GM19467 (cell line): Measurements from ENCODE around the gene DTL.
"Not testable (repeated sequence)": the region's sequence is repeated elsewhere in the genome, so short reads cannot be mapped to it uniquely, and the experiment has no call there.

ENCODE experiments used
- ATAC-seq: cut with Tn5 transposase; IDR thresholded peaks from one replicate; pipeline ENCODE4 v1.9.1; 2021; ENCODE audit warnings: mild to moderate bottlenecking, moderate library complexity; ENCODE audit not compliant: unreplicated experiment

The DTL gene, protein sequence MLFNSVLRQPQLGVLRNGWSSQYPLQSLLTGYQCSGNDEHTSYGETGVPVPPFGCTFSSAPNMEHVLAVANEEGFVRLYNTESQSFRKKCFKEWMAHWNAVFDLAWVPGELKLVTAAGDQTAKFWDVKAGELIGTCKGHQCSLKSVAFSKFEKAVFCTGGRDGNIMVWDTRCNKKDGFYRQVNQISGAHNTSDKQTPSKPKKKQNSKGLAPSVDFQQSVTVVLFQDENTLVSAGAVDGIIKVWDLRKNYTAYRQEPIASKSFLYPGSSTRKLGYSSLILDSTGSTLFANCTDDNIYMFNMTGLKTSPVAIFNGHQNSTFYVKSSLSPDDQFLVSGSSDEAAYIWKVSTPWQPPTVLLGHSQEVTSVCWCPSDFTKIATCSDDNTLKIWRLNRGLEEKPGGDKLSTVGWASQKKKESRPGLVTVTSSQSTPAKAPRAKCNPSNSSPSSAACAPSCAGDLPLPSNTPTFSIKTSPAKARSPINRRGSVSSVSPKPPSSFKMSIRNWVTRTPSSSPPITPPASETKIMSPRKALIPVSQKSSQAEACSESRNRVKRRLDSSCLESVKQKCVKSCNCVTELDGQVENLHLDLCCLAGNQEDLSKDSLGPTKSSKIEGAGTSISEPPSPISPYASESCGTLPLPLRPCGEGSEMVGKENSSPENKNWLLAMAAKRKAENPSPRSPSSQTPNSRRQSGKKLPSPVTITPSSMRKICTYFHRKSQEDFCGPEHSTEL

DNA sequence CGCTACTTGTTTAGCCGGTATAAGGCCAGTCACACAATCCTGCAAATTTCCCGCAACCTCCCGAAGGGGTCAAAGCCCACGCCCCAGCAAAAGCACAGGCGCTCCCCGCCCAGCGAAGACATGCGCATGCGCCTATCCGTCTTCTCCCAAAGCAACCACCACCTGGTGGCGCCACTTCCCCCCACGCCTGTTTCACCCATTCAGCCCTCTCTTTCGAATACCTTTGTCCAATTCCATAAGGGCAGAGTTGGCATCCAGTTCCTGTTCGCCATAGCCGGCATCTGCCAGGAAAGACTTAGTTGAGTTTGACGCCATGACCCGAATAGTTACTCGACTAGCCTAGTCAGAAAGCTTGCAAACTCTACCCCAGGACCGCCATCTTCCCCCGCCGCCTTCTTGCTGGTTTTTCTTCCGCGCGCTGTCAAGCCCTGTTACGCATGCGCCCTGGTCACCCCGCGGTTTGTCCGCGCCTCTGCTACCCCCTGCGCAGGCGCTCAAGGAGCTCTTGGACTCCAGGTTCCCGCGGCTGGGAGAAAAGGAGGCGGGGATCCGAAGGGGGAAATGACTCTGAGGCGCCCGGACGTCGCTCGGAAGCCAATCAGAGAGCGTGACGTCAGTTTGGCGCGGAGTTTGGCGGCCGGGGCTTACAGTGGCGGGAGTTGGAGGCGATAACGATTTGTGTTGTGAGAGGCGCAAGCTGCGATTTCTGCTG lies at the start of gene DTL, which contains the start of gene INTS7:
TSS of gene DTL (plus strand) at position 626 of the 712 bp plus-strand sequence. CDS start 143 bp downstream, outside the sequence.
TSS of gene INTS7 (minus strand) at position 435 of the 712 bp plus-strand sequence. CDS start at position 315, 120 bp downstream.
- ATAC-seq, result peak; percentile 69

DNA sequence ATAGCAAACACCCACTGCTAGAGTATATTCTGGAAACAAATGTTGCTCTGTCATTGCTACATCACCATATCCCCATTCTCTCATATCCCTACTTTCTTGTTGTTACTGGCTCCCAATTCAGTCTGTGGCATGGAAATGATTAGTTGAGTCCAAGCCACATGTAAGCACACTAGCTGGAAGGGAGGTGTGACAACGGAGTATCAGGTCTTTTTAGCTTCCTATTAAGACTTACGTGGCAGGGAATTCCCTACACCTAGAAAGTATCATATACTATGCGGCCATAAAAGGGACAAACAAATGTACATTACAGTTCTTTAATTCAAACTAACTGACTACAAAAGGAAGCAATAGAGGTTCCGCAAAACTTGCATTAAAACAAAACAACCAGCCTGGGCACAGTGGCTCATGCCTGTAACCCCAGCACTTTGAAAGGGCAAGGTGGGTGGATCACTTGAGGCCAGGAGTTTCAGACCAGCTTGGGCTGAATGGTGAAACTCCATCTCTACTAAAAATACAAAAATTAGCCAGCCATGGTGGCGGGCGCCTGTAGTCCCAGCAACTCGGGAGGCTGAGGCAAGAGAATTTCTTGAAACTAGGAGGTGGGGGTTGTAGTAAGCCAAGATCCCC lies 48.8 kb upstream of the DTL start:
- no peak for ATAC-seq

DNA sequence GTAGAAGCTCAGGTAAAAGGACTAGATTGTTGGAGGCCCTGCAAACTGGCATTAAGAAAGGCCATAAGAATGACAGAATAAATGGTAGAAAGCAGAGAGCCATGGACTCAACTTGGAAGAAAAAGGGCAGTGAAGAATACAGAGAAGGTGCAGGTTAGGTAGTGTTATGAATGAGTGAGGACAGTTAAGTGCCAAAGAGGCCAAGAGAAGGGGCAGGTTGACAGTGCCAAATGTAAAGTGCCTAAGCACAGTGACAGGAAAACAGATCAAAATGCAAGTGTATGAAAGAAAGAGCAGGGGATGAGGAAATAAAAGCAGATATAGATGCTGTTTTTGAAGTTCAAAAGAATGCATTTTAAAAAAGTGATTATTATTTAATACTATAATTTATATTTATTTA lies 43.9 kb upstream of the DTL start:
- no peak for ATAC-seq

DNA sequence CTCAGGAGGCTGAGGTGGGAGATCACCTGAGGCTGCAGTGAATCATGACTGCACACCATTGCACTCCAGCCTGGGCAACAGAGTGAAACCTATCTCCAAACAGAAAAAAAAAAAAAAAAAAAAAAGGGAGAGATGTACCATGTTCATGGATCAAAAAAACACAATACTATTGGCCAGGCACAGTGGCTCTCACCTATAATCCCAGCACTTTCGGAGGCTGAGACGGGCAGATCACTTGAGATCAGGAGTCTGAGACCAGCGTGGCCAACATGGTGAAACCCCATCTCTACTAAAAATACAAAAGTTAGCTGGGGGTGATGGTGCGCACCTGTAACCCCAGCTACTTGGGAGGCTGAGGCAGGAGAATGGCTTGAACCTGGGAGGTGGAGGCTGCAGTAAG lies 38.1 kb upstream of the DTL start:
- not testable (repeated sequence) for ATAC-seq

DNA sequence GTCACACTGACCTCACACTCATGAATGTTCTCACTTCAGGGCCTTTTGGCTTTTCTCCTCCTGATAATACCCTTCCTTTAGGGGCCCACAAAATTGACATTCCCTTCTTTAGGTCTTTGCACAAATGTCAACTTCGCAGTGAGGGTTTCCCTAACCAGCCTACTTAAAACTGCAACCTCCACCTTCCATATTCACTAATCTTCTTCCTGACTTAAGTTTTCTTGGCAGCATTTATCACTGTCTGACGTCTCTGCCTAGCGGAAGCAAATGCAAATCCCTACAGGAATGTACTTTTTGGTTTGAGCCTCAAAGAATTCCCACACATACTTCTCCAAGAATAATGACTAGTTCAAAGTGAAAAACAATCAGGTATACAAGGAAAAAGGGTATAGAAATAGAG lies 33.0 kb upstream of the DTL start:
- ATAC-seq, result no peak

DNA sequence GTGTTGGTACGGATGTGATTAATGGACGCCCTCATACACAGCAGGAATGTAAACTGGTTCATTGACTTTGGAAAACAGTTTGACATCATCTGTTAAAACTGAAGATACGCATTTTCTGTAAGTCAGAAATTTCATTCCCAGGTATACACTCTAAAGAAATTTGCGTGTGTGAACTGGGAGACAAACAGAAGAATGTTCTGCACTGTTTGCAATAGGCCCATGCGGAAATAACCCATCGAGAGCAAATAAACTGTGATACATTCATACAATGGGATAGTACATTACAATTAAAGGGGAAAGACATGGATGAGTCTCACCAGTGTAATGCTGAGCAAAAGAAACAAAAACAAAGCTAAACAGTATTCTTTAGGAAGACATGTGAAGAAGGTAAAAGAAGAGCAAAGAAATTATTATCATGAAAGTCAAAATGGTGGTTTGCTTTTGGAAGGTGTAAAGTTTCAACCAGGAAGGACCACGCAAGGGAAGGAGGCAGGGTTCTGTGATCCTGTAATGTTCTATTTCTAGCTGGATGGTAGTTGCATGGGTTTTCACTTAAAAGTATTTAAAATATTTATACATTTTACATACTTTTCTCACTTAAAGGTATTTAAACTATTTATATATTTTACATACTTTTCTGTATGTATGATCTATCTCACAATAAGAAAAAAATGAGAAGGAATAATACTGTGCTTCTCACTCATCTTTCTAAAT lies 30.5 kb upstream of the DTL start:
- no peak for ATAC-seq

DNA sequence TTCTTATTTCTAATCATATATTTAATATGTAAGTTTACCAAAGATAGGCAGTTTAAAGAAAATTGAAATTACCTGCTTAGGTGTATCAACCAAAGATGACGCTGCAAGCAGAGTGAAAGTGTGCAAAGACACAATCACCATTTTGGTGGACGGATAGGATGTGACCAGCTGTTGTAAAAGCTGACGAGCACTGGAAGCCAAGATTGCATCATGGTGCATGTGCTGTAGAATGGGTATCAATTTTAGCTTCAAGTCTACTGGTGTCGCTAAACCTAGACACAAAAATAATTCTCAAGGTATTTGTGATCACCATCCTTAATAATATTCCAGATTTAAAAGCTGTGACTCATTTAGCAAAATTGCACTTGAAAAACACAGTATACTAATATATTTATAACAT lies 28.4 kb upstream of the DTL start:
- no peak for ATAC-seq

DNA sequence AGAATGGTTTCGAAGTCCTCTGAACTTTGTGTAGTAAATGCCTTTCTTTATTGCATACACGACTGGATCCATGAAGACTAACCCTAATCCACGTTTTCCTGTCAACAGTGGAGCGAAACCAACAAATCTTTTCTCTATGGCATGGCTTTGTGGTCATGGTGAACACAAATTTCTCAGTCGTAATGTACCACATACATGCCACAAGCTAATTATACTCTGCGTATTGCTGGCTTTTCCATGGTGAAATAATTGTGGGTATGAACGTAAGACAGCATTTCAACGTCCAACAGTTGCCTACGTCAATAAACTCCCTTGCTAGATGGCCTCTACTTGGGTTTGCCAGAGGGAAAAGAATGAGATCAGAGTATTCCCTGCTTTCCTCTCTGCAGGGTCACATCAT lies 27.7 kb upstream of the DTL start:
- no peak for ATAC-seq

DNA sequence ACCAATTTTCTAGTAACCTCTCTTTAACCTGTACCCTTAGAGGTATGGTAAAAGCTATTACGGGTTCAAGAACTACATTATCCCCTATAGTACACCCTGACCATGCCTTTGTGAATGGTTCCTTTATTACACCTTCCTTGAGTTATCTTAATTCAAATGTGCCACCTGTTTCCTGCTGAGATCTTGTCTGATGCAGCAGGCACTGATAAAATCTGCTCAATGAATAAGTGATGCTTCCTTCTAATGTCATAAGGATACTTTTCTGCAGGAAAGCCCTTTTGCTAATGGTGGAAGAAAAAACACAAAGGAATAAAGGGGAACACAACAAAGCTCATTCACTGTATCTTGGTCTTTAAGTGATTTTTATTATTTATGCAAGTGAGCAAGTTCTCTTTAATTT lies 26.0 kb upstream of the DTL start:
- ATAC-seq, result no peak

DNA sequence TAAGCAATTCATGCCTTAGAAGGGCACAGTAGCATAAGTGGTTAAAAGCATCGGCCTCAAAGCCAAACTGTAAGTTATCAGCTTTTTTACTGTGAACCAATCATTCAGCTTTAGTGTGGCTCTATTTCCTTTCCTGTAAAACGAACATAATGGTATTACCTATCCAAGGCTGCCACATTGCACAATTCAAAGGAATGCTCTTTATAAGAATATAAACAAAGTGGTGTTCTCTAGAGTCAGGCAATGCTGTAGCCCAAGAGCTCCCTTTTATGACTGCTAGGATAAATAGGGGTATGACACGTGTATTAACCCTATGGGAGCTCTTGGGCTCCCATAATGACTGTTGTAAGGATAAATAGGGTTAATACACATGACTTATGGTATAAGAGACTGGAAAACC lies 25.5 kb upstream of the DTL start:
- ATAC-seq, result no peak

DNA sequence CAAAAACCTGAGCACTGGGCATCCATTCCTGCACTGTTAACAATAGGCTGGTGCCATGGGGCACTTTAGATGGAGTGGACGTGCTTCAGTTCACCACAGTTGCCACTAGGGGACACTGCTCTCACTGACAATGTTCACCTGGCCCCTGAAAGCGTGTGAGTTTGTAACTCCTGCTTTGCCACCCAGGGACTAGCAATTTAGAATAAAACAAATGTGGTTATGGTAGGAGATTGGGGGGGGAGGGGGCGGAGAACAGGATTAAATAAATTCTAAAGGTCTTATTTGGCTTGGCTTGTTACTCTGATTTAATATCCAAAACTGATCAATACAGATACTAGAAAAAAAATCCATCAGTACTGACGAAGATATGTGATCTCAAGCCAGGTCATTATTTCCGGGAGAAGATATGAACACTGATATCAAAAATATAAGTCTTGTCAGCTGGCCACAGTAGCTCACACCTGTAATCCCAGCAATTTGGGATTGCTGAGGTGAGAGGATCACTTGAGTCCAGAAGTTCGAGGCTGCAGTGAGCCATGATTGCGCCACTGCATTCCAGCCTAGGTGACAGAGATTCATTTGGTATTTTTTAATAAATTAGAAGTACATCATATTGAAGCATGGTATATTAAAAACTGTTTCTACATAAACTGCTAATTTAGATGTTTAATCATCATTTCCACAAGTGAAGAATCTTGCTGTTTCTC lies 23.4 kb upstream of the DTL start:
- no peak for ATAC-seq

DNA sequence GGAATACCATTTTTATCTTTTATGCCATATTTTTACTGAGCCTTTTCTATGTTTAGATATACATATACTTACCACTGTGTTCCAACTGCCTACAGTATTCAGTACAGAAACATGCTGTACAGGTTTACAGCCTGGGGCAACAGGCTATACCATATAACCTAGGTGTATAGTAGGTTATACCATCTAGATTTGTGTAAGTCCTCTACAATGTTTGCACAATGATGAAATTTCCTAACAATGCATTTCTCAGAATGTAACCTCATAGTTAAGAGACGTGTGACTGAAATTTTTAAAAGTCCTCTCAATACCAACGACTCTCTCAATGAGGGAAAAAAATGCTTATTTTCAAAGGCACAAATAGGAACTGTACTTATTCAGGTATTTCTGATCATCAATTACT lies 21.9 kb upstream of the DTL start:
- no peak for ATAC-seq

DNA sequence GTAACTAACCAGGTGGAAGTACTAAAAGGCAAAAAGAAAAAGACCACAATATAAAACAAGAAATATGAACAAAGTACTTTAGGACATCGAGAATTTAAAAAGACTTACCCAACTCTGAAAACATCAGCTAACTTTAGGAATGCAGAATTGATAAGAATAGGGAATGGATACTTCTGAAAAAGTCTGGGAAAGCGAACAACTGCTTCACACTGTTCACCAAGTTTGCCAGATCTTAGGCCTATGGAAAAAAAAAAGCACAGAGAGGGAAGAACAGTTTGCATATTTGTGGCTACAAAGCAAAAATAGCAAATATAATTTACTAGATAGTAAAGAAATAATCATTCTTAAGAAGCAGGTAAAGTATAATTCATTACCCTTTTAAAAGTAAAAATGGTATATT lies 14.6 kb upstream of the DTL start:
- no peak for ATAC-seq

DNA sequence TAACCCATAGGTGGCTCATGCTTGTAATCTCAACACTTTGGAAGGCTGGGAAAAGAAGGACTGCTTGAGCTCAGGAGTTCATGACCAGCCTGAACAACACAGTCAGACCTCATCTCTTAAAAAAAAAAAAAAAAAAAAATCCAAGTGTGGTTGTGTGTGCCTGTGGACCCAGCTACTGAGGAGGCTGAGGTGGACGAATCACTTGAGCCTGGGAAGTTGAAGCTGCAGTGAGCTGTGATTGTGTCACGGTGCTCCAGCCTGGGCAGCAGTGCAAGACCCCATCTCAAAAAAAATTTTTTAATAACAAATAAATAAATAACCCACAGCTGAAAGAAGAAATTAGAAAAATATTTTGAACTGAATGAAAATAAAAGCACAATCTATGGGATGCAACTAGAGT lies 14.0 kb upstream of the DTL start:
- no peak for ATAC-seq

DNA sequence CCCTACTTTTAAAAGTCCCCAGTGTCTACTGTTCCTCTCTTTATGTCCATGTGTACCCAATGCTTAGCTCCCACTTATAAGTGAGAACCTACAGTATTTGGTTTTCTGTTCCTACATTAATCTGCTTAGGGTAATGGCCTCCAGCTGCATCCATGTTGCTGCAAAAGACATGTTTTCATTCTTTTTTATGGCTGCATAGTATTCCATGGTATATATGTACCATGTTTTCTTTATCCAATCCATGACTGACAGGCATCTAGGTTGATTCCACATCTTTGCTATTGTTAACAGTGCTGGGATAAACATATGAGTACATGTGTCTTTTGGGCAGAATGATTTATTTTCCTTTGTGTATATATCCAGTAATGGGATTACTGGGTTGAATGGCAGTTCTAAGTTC lies 12.6 kb upstream of the DTL start:
- ATAC-seq, result not testable (repeated sequence)

DNA sequence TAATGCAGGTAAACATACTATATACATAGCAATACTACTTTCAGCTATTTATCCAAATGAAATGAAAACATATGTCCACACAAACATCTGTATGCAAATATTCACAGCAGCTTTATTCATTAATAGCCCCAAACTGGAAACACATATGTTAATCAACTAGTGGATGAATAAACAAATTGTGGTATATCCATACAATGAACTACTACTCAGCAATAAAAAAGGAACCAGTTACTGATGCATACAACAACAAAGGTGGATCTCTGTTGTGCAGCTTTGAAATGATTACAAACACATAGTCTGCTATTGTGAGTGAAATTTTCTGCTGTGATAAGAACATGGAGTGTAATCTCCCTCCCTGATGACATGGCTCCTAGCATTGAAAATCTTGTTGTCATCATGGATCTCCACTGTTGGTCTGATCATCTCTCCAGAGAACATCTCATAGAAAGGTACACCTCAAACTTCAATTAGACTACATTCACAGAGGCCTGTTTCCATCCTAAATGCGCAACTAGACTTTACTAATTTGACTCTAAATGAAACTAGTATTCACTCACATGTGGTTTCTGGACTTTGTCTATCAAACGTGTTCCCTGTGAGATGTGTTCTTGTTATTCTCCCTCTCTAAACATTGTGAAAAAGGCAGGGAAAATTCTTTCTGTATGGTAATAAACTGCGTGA lies 10.9 kb upstream of the DTL start:
- ATAC-seq, result no peak

DNA sequence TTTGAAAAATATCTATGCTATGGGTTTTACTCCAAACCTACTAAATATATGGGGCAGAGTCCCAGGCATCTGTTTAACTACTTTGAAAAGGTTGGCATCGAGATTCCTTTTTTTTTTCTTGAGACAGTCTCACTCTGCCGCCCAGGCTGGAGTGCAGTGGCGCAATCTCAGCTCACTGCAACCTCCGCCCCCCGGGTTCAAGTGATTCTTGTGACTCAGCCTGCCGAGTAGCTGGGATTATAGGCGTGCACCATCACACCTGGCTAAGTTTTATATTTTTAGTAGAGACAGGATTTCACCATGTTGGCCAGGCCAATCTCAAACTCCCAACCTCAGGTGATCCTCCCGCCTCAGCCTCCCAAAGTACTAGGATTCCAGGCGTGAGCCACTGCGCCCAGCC lies 7.8 kb upstream of the DTL start:
- not testable (repeated sequence) for ATAC-seq

DNA sequence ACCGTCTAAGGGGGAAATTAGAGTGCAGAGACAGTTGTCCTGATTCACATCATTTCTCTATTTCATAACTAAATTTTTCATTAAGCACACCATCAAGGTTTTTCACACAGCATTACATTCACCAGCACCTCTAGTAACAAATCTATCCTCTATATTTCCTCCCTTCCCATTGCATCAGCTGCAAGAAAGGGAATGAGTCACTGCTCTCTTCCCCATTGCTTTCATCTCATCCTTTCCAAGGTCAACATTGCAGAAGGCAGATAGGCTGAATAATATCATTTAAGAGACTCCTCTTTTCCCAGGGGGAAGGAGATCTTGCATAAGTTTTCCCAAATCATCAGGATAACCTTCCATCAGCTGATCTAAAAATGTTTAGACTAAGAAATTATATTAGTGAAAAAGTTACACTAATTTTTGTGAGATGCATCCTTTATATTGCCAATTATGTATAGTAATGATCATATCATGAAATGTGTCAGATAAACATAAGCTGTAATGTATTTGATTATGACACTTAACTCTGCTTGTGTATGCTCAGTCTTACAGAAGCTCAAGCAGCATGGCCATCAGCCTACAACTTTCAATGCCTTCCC lies 4.5 kb upstream of the DTL start:
- ATAC-seq, result no peak
